Body of pancreas (tissue), 4 donors: ENCODE measurements around the gene CRX. TPM values are rescaled to one million over a fixed set of nuclear protein-coding genes. Genes with fewer than 3 reads are reported as not detected.

Experiments used
- ATAC-seq: fragments of 150-250 bp; one replicate; pipeline ENCODE4 v1.9.1; 2016
- DNase-seq, 4 donors: peaks; one replicate each; pipeline ENCODE4 v3.0.0-alpha.2; 2019
- H3K27ac ChIP-seq, 4 donors: fragments of 200-600 bp; sonication (generic); 1 replicate in 3 of 4; 2 replicates in 1 of 4; pipeline versions ENCODE4 v1.5.1 to v1.6.1; 2016 to 2019; ENCODE audit warnings: mild to moderate bottlenecking in 1 of 4, mixed read lengths in 1 of 4, moderate library complexity in 1 of 4
- H3K27me3 ChIP-seq, 2 donors: fragments of 200-600 bp; sonication (generic); one replicate each; pipeline ENCODE4 v1.6.0; 2016; ENCODE audit warnings: mild to moderate bottlenecking in 1 of 2
- H3K36me3 ChIP-seq, 2 donors: fragments of 200-600 bp; sonication (generic); replicated peaks in 1 of 2; 2 replicates each; pipeline ENCODE4 v1.5.1; 2016; ENCODE audit warnings: low read depth in 2 of 2; ENCODE audit not compliant: insufficient read depth in 1 of 2
- H3K4me1 ChIP-seq: fragments of 200-600 bp; sonication (generic); one replicate; pipeline ENCODE4 v1.6.0; 2016
- H3K4me3 ChIP-seq, 2 donors: fragments of 200-600 bp; sonication (generic); 1 replicate in 1 of 2; 2 replicates in 1 of 2; pipeline ENCODE4 v1.5.1; 2016 to 2019
- H3K9me3 ChIP-seq, 3 donors: fragments of 200-600 bp; sonication (generic); 1 replicate in 2 of 3; 2 replicates in 1 of 3; pipeline ENCODE4 v1.5.1; 2016
- CTCF ChIP-seq, 7 experiments: fragments of 450-650 bp in 4 of 7; fragments of 200-600 bp in 3 of 7; sonication (generic) in 3 of 7; IDR thresholded peaks; one replicate each; pipeline ENCODE4 v1.5.1; 2016 to 2019; ENCODE audit warnings: antibody characterized with exemption in 7 of 7
- POLR2A ChIP-seq, 3 donors: fragments of 450-650 bp; IDR thresholded peaks; one replicate each; pipeline ENCODE4 v1.6.1; 2016; ENCODE audit warnings: antibody characterized with exemption in 3 of 3, mild to moderate bottlenecking in 2 of 3
- WGBS, 2 donors: methylation state at CpG; one replicate each; pipeline ENCODE4 v1.1.5; 2017; 5-methylcytosine and 5-hydroxymethylcytosine counted together
- intact Hi-C: fragments of 100-400 bp; cut with DNase I; formaldehyde crosslinking; loops from one replicate; pipeline ENCODE4 v1.15.1; 2023
- total RNA-seq, 2 donors: library from RNA; depleted of rRNA; stranded (reverse); fragments of >200 nt; gene quantifications; one replicate each; pipeline ENCODE4 v1.1.0, GENCODE V29; 2016

CRX gene
- total RNA-seq, 2 donors from 2014 or later: not detected

DNA sequence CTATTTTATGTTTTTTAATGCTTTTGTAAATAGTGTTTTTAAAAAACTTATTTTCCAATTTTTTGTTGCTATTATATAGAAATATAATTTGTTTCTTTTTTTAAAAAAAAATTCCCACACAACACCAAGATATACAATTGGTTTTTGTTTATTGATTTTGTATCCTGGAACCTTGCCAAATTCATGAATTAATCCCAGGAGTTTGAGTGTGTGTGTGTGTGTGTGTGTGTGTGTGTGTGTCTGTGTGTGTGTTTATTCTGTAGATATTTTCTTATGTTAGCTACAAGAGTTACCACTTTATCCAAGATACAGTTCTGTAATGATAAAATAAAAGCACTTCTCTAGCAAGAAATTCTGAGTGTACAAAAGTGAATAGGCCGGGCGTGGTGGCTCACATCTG, 25.0 kb upstream of the CRX start:
- Histone ChIP-seq H3K9me3 (peaks cover 0 to 4% (median 0%) of the 10 kb centered on the region in 3 donors), H3K27ac (no peak overlapping the region), H3K27me3 (no peaks in the 10 kb centered on the region), H3K4me1 (no peaks in the 10 kb centered on the region), H3K36me3 (no peaks in the 10 kb centered on the region), H3K4me3 (no peak overlapping the region)
- DNase-seq (no peak), ATAC-seq (no peak)
- 81 to 83% methylated on average over 2 of the region's 2 CpGs for WGBS, 2 donors
- intact Hi-C loops: no loop called here
- TF ChIP-seq POLR2A (IDR thresholded peaks at IDR 0.05) (no peak), CTCF (IDR thresholded peaks at IDR 0.05) (no peak)

DNA sequence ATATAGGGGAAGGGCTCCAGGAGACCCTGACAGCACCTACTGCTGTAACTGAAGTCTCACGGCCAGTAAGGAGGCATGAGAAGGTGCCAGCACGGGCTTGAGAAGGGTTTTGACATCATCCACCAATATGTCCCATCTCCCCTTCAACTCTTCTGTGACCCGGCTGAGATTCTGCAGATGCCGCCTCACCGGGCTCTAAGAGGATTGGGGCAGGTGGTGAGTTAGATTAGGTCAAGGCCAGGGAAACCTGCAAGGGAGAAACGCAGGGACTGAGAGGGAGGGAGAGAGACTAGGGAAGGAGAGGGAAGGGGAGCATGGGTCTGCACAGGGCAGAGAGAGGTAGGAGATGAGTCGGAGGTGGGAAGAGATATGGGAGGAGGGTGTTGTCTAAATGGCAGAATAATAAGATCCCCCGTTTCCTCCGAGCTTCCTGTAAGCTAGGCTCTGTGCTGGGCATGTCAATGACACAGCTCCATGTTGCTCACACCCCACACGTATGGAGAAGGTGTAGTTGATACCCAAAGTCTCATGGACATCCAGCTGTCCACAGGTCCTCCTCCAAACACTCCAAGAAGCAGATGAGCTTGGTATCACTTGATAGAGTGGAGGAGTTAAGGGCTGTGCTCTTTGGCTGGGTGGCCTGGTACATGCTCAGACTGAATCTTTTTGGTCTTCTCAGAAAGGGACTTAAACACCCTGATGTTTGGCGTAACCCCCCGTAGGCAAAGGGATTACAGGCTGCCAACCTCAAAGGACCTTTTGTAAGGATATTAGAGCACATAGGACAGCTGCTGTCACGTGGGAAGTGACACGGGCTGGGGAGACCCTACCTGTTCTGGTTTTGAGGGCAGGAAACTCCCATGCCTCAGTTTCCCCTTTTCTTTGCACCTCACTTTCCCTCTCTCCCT, 23.5 kb upstream of the CRX start:
- no peak overlapping the region for H3K27ac ChIP-seq
- H3K4me1 ChIP-seq: no peaks in the 10 kb centered on the region
- 32 to 41% methylated on average over 13 to 14 of the region's 14 CpGs for WGBS, 2 donors
- no peak for DNase-seq
- TF ChIP-seq POLR2A (IDR thresholded peaks at IDR 0.05): no peak
- no peak for TF ChIP-seq CTCF (IDR thresholded peaks at IDR 0.05)
- H3K27me3 ChIP-seq: no peaks in the 10 kb centered on the region
- intact Hi-C loops: no loop called here
- H3K36me3 ChIP-seq: no peaks in the 10 kb centered on the region
- ATAC-seq: no peak
- H3K9me3 ChIP-seq: no peaks in the 10 kb centered on the region
- H3K4me3 ChIP-seq: no peak overlapping the region

GRCh38 chr19:47798904-47799266, 22.9 kb upstream of the CRX start:
- TF ChIP-seq CTCF (IDR thresholded peaks at IDR 0.05): no peak
- TF ChIP-seq POLR2A (IDR thresholded peaks at IDR 0.05): no peak
- Histone ChIP-seq H3K4me1 (no peaks in the 10 kb centered on the region), H3K27ac (no peak overlapping the region), H3K36me3 (no peaks in the 10 kb centered on the region), H3K9me3 (no peaks in the 10 kb centered on the region), H3K4me3 (no peak overlapping the region), H3K27me3 (no peaks in the 10 kb centered on the region)
- ATAC-seq (no peak), DNase-seq (no peak)
- WGBS, 2 donors: 44 to 81% methylated on average over 4 of the region's 4 CpGs
- intact Hi-C loops: no loop called here

DNA sequence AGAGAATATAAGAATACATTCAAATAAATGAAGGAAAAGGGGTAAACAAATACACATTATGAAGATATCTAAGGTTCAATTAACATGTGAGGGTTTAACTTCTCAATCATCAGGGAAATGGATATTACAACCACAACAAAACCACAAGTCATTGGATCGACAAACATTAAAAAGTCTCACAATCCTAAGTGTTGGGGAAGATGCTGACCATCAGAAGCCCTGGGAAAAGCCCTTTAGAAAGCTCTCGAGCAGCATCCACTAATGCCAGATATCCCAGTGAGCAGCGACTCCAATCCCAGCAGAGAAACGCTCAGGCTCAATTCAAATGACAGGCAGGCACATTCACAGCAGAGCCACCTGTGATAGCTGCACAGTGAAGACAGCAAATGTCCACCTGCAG, 20.5 kb upstream of the CRX start:
- TF ChIP-seq POLR2A (IDR thresholded peaks at IDR 0.05) (no peak), CTCF (IDR thresholded peaks at IDR 0.05) (no peak)
- no peaks in the 10 kb centered on the region for H3K9me3 ChIP-seq
- no peak for DNase-seq
- H3K4me1 ChIP-seq: no peaks in the 10 kb centered on the region
- intact Hi-C loops: no loop called here
- no peak overlapping the region for H3K27ac ChIP-seq
- H3K4me3 ChIP-seq: no peak overlapping the region
- H3K27me3 ChIP-seq: no peaks in the 10 kb centered on the region
- WGBS, 2 donors: 70 to 87% methylated on average over 2 to 4 of the region's 4 CpGs
- no peak for ATAC-seq
- no peaks in the 10 kb centered on the region for H3K36me3 ChIP-seq
